Measurements from ENCODE around the gene EPB41L1.

The EPB41L1 gene

GRCh38 chr20:36264426-36265246 lies 110.1 kb downstream of the EPB41L1 start:
- no peak for DNase-seq (ENCODE audit: low read depth)
- no peak for TF ChIP-seq CTCF (conservative IDR thresholded peaks at IDR 0.05; ENCODE audit: low read depth, low read length)
- no peak overlapping the region for H3K4me3 ChIP-seq (ENCODE audit: low read length)

GRCh38 chr20:36266189-36266588 lies 111.6 kb downstream of the EPB41L1 start:
- DNase-seq (ENCODE audit: low read depth), result no peak
- H3K4me3 ChIP-seq (ENCODE audit: low read length), result no peak overlapping the region
- no peak for TF ChIP-seq CTCF (conservative IDR thresholded peaks at IDR 0.05; ENCODE audit: low read depth, low read length)

DNA sequence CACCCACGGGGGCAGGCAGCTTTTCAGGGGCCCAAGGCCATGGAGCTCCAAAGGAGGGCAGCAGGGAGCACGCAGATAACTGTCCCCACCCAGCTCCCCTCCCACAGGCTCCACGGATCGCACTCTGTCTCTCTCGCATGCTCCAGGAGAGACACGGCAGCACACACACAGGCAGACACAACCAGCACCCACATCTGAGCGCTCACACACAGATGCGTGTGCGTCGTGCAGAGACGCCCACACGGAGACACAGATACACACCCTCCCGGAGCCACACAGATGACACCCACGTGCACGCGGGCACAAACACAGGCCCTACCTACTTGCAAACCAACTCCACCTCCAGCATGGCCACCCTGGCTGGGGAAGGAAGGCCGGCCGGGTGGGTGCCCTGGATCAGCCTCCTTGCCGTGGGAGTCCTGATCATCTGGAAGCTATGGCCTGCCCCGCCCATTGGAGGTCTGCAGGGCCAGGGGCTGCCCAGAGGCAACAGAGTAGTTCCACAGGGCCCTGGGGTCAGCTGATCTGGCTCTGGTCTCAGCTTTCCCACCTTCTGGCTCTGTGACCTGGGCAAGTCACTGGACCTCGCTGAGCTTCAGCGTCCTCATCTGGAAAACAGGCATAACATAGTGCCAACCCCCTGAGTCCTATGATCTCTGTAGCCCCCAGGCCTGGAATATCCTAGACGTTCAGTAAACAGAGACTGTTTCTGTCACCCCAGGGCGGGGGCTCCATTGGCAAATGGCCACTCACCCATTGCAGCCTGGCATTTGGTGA lies 113.3 kb downstream of the EPB41L1 start:
- no peak for TF ChIP-seq CTCF (conservative IDR thresholded peaks at IDR 0.05; ENCODE audit: low read depth, low read length)
- DNase-seq (ENCODE audit: low read depth), result no peak
- no peak overlapping the region for H3K4me3 ChIP-seq (ENCODE audit: low read length)

DNA sequence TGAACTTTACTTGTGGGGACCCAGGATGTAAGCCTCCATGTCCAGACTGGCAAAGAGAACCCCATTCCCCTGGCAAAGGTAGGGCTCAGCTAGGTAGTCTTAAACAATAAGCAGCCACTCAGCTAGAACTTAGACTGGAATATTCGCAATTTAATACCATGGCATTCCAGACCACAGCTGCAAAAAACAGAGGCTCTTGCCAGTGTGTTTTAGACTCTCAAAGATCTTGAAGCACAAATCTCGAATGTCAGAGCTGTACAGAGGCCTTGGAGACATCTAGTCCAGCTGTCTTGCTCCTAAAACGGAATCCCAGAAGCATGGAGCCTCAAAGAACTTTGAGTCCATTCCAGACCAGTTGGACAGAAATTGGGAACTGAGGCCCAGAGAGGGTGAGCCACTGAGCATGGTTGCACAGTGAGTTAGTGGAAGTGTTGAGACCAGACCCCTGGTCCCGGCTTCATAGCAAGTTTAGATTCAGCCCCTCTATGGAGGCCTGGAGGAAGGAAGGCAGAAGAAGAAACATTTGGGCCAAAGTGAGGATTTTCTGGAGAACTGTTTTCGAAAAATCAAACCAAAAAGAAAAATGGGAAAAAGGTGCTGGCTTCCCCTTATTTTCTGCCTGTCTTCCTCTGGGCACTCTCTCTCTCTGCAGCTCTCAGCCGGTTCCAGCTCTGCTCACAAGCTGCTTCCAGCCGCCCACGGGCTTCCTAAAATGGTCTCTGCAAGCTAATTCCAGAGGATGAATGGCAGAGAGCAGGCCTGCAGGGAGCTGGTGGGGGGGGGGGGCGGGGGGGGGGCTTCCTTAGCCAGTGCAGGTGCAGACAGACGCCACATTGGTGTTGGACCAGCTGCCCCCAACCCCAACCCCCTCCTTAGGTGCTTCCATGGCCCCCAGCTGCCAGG lies 114.2 kb downstream of the EPB41L1 start:
- TF ChIP-seq CTCF (conservative IDR thresholded peaks at IDR 0.05; ENCODE audit: low read depth, low read length), result no peak
- no peak overlapping the region for H3K4me3 ChIP-seq (ENCODE audit: low read length)
- DNase-seq (ENCODE audit: low read depth), result no peak

- no peak for DNase-seq (ENCODE audit: low read depth)
- H3K4me3 ChIP-seq (ENCODE audit: low read length), result no peak overlapping the region
- TF ChIP-seq CTCF (conservative IDR thresholded peaks at IDR 0.05; ENCODE audit: low read depth, low read length), result no peak
Measured at GRCh38 chr20:36269507-36269906, 115.0 kb downstream of the EPB41L1 start.

DNA sequence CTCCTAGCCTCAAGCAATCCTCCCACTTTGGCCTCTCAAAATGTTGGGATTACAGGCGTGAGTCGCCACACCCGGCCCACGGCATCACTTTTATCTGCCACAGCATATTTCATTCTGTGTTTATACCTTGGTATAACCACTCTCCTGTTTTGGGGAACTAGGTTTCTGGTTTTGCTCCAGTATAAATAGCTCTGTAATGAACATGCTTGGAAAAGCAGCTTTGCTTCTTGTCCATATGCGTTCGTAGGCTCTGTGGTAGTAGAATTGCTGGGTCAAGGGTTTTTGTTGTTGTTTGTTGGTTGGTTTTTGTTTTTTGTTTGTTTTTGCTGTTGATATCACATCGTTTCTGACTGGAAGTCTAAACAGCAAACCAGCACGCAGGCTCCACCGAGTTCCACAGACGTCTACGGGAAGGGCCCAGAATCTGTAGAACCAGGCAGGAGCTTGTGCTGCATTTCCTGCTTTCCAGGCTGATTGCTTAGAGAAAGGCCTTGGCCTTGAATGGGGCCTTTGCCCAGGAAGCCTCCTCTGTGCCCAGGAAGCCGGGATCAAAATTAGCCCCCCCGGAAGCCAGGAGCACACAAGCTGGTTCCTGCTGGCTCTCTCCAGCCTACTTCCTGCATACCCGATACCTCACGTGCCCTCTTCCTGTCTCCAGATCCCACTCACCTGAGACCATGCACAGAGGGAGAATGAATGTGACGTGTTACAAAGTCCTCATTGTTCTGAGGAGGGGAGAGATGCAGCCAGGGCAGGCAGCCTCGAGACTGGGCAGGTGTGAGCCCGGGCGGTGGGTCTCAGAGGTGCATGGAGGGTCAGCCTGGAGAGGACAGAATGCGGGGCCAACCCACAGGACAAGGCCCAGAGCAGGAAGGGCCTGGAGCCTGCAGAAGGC lies 116.5 kb downstream of the EPB41L1 start:
- TF ChIP-seq CTCF (conservative IDR thresholded peaks at IDR 0.05; ENCODE audit: low read depth, low read length), result no peak
- DNase-seq (ENCODE audit: low read depth), result no peak
- no peak overlapping the region for H3K4me3 ChIP-seq (ENCODE audit: low read length)

Measured in retinal pigment epithelial cell (primary cell).